Right lobe of liver (tissue), 6 donors: ENCODE measurements around the gene BICD2. TPM values are rescaled to one million over a fixed set of nuclear protein-coding genes. Genes with fewer than 3 reads are reported as not detected.

Experiments
- ATAC-seq, 4 donors: fragments of 200-7000 bp; cut with Tn5 transposase; one replicate each; pipeline ENCODE4 v1.9.1; 2020; ENCODE audit warnings: mild to moderate bottlenecking in 4 of 4, moderate library complexity in 4 of 4
- DNase-seq, 3 donors: peaks; one replicate each; pipeline ENCODE4 v3.0.0-alpha.2; 2020
- H3K27ac ChIP-seq, 3 donors: fragments of 200-600 bp; one replicate each; pipeline ENCODE4 v1.8.0; 2022
- H3K27me3 ChIP-seq, 2 donors: fragments of 200-600 bp; one replicate each; pipeline ENCODE4 v1.8.0; 2022
- H3K36me3 ChIP-seq, 4 donors: fragments of 200-600 bp; sonication (generic) in 1 of 4; one replicate each; pipeline versions ENCODE4 v1.5.1 to v1.8.0; 2017 to 2022; ENCODE audit warnings: control low read depth in 1 of 4
- H3K4me1 ChIP-seq, 4 donors: fragments of 200-600 bp; sonication (generic) in 1 of 4; one replicate each; pipeline versions ENCODE4 v1.5.1 to v1.8.0; 2017 to 2022; ENCODE audit warnings: control low read depth in 1 of 4
- H3K4me3 ChIP-seq, 3 donors: fragments of 200-600 bp; one replicate each; pipeline ENCODE4 v1.8.0; 2022
- H3K9me3 ChIP-seq, 4 donors: fragments of 200-600 bp; sonication (generic) in 1 of 4; one replicate each; pipeline versions ENCODE4 v1.5.1 to v1.8.0; 2017 to 2022; ENCODE audit warnings: control low read depth in 1 of 4
- POLR2A ChIP-seq: fragments of 450-650 bp; IDR thresholded peaks from one replicate; pipeline ENCODE4 v1.6.1; 2017; ENCODE audit warnings: antibody characterized with exemption, mild to moderate bottlenecking
- WGBS: methylation state at CpG from one replicate; pipeline ENCODE4 v1.1.6; 2018; ENCODE audit warnings: low coverage, low lambda C conversion rate; ENCODE audit not compliant: insufficient coverage; ENCODE audit errors: missing lambda C conversion rate; 5-methylcytosine and 5-hydroxymethylcytosine counted together
- intact Hi-C, 2 donors: fragments of 100-400 bp; cut with DNase I; formaldehyde crosslinking; loops; one replicate each; pipeline versions ENCODE4 v1.11.2 to v1.14.1; 2022
- total RNA-seq, 6 experiments: library from RNA; depleted of rRNA in 2 of 6; stranded (reverse); fragments of >200 nt in 2 of 6; fragmentation: NEBNext Ultra II Directional in 3 of 6; extraction: Animal tissue kit (Norgen Biotek cat#: 25700) in 3 of 6; gene quantifications; one replicate each; pipeline versions ENCODE4 v1.1.0 to v1.2.4, GENCODE V29; 2016 to 2023
- TF ChIP-seq, protein P1 (sequence below), 4 donors: fragments of 200-600 bp in 3 of 4; fragments of 450-650 bp in 1 of 4; IDR thresholded peaks; one replicate each; pipeline versions ENCODE4 v1.5.1 to v1.8.0; 2016 to 2022; ENCODE audit warnings: antibody characterized with exemption in 4 of 4, mild to moderate bottlenecking in 2 of 4
- donor health status: DM: no; HTN: yes; CAD: no.
- donor health status: DM: no; HTN: no; CAD: no.
- donor health status: DM: no; HTN: no; CAD: no.
- donor health status: DM: no; HTN: yes; CAD: no.
- donor health status: DM: no; HTN: yes; CAD: no.

Gene BICD2
- total RNA-seq, 6 experiments from 2014 or later = 6.3 to 14.9 (median 9.8) TPM

DNA sequence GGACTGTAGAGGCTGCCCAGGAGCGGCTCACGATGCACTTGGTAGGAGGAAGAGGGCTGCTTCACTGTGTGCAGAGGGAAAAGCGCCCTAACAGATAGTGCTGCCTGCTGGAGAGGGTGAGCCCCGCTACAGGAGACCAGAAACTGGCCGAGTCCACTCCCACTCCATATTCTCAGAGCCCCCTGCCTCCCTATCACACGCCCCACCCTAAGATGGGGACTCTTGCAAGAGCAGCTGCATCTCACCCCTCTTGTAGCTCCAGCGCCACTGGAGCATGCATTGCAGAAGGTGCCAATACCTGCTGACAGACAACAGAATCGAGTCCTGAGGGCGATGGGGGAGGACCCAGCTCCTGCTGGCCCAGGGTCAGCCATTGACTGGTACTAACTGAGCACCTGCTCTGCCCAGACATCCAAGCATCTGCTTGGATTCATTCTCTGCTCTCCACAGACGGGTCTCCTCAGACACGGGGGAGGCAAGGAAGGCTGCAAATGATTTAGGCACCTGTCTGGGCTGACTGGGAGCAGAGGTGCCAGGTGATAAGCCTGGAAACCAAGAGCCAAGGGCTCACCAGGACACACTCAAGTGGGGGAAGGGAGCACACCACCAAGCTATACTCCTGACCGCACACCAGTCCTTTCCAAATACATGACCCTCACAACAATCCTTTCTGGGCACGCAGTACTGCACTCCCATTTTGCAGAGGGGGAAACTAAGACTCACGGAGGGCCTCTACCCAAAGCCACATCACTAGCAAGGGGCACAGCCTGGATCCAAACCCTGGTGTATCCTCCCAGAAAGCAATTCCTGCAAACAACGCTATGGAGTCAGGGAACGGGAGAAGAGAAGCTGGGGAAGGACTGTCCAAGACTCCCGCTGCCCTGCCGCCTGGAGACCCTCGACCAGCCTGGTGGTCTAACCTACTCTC is 1.6 kb downstream of the BICD2 start:
- H3K4me1 ChIP-seq = peaks cover 0 to 15% (median 3%) of the 10 kb centered on the region in 4 donors

GRCh38 chr9:92762196-92762595 is 2.4 kb downstream of the BICD2 start:
- no peak overlapping the region for H3K27ac ChIP-seq
- intact Hi-C loops = loop anchor here in 1 of 2 donors (10.0 kb wide), 1 partner anchor 97 kb away; no protein-coding TSS in a partner anchor
- no peak for DNase-seq
- no peaks in the 10 kb centered on the region for H3K27me3 ChIP-seq
- 46% methylated on average over 3 of the region's 4 CpGs for WGBS
- no peak for ATAC-seq
- no peak for TF ChIP-seq POLR2A
- TF ChIP-seq, protein P1, sequence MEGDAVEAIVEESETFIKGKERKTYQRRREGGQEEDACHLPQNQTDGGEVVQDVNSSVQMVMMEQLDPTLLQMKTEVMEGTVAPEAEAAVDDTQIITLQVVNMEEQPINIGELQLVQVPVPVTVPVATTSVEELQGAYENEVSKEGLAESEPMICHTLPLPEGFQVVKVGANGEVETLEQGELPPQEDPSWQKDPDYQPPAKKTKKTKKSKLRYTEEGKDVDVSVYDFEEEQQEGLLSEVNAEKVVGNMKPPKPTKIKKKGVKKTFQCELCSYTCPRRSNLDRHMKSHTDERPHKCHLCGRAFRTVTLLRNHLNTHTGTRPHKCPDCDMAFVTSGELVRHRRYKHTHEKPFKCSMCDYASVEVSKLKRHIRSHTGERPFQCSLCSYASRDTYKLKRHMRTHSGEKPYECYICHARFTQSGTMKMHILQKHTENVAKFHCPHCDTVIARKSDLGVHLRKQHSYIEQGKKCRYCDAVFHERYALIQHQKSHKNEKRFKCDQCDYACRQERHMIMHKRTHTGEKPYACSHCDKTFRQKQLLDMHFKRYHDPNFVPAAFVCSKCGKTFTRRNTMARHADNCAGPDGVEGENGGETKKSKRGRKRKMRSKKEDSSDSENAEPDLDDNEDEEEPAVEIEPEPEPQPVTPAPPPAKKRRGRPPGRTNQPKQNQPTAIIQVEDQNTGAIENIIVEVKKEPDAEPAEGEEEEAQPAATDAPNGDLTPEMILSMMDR (IDR thresholded peaks at IDR 0.05) = no peak
- peaks cover 0 to 15% (median 3%) of the 10 kb centered on the region in 4 donors for H3K4me1 ChIP-seq
- no peaks in the 10 kb centered on the region for H3K36me3 ChIP-seq
- no peaks in the 10 kb centered on the region for H3K9me3 ChIP-seq
- no peak overlapping the region for H3K4me3 ChIP-seq

More for the DNA sequence above, 1.6 kb downstream of the BICD2 start:
- ATAC-seq (no peak), DNase-seq (peak in 1 of 3 donors; percentile 44)
- Histone ChIP-seq H3K9me3 (no peaks in the 10 kb centered on the region), H3K27me3 (no peaks in the 10 kb centered on the region), H3K4me3 (peak overlapping the region; percentile 86 to 96 (median 95)), H3K36me3 (no peaks in the 10 kb centered on the region), H3K27ac (peak overlapping the region in 1 of 3 donors; percentile 68)
- intact Hi-C loops = loop anchor here in 1 of 2 donors (10.0 kb wide), 1 partner anchor 98 kb away; no protein-coding TSS in a partner anchor
- 53% methylated on average over 11 of the region's 19 CpGs for WGBS
- TF ChIP-seq POLR2A = no peak
- TF ChIP-seq, protein P1 (IDR thresholded peaks at IDR 0.05) = no peak

DNA sequence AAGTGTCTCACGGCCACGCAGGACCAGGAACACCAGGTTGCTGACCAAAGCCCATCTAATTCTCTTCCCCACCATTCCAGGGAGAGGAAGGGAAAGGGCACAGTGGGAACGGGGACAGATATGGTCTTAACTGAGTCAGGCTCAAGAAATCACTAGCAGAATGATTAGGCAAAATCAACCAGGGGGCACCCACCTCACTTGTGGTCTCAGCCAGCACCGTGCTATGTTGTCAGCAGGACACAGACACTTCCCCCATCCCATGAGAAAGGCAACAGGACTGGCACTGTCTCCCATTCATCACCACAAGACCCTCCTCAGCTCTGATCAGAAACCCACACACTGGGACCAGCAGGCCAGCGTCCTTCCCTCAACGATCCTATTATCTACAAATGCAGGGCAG is 2.9 kb downstream of the BICD2 start:
- DNase-seq = no peak
- no peak for ATAC-seq
- intact Hi-C loops = loop anchor here in 1 of 2 donors (10.0 kb wide), 1 partner anchor 97 kb away; no protein-coding TSS in a partner anchor
- Histone ChIP-seq H3K9me3 (no peaks in the 10 kb centered on the region), H3K4me1 (peaks cover 0 to 15% (median 3%) of the 10 kb centered on the region in 4 donors), H3K27me3 (no peaks in the 10 kb centered on the region), H3K36me3 (no peaks in the 10 kb centered on the region), H3K27ac (no peak overlapping the region), H3K4me3 (no peak overlapping the region)
- 61% methylated on average over 2 of the region's 6 CpGs for WGBS
- TF ChIP-seq POLR2A = no peak
- TF ChIP-seq, protein P1 (IDR thresholded peaks at IDR 0.05) = no peak

GRCh38 chr9:92760494-92760893 is 4.1 kb downstream of the BICD2 start:
- Histone ChIP-seq H3K4me1 (peaks cover 0 to 15% (median under 1%) of the 10 kb centered on the region in 4 donors), H3K27ac (no peak overlapping the region), H3K36me3 (no peaks in the 10 kb centered on the region), H3K9me3 (no peaks in the 10 kb centered on the region), H3K4me3 (no peak overlapping the region), H3K27me3 (no peaks in the 10 kb centered on the region)
- intact Hi-C loops = loop anchor here in 1 of 2 donors (10.0 kb wide), 1 partner anchor 96 kb away; no protein-coding TSS in a partner anchor
- ATAC-seq = no peak
- no peak for DNase-seq
- TF ChIP-seq, protein P1 (IDR thresholded peaks at IDR 0.05) = no peak
- TF ChIP-seq POLR2A = no peak
- 33% methylated on average over 1 of the region's 3 CpGs for WGBS
